Hair follicular keratinocyte (primary cell): Measurements from ENCODE around the gene RIPPLY1. TPM values are rescaled to one million over a fixed set of nuclear protein-coding genes. Genes with fewer than 3 reads are reported as not detected.

Experiments
- total RNA-seq: library from RNA; depleted of rRNA; stranded (reverse); fragments of >200 nt; gene quantifications from 2 replicates; pipeline ENCODE4 v1.2.3, GENCODE V29; 2015

The RIPPLY1 gene
- not detected in 2 replicates for total RNA-seq

DNA sequence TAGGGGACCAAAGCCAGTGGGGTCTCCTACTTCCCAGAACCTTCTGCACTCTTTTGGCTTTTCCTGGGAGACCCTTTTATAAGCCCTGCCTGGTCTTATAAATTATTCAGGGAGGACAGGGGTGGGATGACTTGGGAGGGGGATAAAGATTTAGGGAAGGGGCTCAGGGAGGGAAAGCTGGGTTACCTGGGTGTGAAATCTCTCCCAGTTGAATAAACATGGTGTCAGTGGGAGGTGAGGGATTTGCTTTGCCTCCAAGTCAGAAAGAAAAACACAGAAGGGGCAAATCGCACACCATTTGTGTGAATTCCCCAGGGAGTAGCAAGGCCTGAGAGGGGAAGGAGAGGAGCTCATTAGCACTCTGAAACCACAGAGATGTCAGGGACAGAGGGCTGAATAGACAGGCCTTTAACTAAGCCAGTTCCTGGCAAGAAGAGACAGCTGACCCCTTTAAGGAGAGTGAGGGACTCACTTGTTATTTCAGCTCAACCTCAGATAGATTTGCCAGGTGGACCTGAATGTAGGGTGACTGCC lies at the start of gene RIPPLY1:
Gene RIPPLY1, minus strand, starts transcription at position 51 of the 534 bp plus-strand sequence. CDS start 54 bp downstream, outside the sequence.

GRCh38 chrX:106919932-106920452 lies 16.9 kb upstream of the RIPPLY1 start, which contains the start of gene CLDN2:
TSS of gene CLDN2 (plus strand) at chrX:106920402. CDS start at chrX:106928229, 7,827 bp downstream.

Other genes with a start within 250 kb of the RIPPLY1 start
- 0.53 and 1.2 TPM in 2 replicates for gene RNF128, start 176.6 kb downstream of the RIPPLY1 start, total RNA-seq
- 5.0 and 5.8 TPM in 2 replicates for gene TBC1D8B, start 100.7 kb downstream of the RIPPLY1 start, total RNA-seq
- not detected in 2 replicates for gene CLDN2, start 17.1 kb upstream of the RIPPLY1 start, total RNA-seq
- 14.7 and 17.1 TPM in 2 replicates for gene MORC4, start 96.9 kb upstream of the RIPPLY1 start, total RNA-seq
- gene RBM41, start 215.5 kb upstream of the RIPPLY1 start, total RNA-seq: 10.2 and 12.0 TPM in 2 replicates